ENCODE measurements around the gene CFAP77. TPM values are rescaled to one million over a fixed set of nuclear protein-coding genes. Genes with fewer than 3 reads are reported as not detected.
"Not testable (repeated sequence)": the region's sequence is repeated elsewhere in the genome, so short reads cannot be mapped to it uniquely, and the experiment has no call there.

Gene CFAP77
- total RNA-seq (2014; rRNA removed; shearing (Covaris generic)) = 0.29 TPM in 1 of 2 replicates, not detected in the other

DNA sequence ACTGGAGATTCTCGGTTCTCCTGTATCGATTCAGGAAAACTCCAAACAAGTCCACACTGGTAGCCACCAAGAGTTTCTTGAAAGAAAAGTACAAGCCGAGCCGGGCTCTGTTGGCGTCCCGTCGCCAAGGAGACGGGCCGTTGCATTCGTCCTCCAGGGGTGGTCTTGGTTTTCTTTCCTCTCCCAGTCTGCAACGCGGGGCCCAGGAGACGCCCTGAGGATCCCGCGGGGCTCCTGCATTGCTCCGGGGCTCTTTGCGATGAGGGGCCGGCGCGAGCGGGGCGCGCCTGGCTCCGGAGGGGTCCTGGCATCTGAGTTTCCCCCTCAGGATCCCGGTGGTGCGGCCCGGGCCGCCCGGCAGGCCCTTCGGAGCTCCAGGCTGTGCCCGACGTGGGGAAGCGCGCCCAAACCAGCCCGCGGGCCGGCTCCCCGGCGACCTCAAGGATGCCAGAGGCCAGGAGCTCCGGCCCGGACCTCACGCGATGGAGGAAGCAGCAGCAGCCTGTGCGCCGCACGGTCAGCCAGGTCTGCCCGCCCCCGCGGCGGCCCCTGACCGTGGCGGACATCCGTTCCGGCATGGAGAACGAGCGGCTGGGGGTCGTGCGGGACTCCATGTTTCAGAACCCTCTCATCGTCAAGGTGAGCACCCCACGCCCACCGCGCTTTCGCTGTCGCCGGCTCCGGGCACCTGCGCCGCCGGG lies at the start of gene CFAP77:
Gene CFAP77 (plus strand): TSS at position 384 of the 701 bp plus-strand sequence. CDS start 61 bp downstream, at position 445.
- peak; percentile 58 for DNase-seq (ENCODE audit: low read depth)

DNA sequence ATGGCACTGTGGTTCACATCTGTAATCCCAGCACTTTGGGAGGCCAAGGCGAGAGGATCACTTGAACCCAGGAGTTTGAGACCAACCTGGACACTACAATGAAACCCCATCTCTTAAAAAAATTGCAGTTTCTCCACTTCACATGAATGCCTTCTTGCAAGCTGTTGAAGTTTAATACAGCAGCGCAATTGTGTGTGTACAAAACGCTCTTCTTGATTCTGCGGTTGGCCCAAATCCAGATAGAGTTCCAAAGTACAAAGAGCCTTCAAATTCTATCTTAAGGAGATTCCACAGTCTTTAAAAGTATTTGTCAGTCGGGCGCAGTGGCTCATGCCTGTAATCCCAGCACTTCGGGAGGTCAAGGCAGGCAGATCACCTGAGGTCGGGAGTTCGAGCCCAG lies 45.9 kb upstream of the CFAP77 start:
- DNase-seq (ENCODE audit: low read depth) = no peak

DNA sequence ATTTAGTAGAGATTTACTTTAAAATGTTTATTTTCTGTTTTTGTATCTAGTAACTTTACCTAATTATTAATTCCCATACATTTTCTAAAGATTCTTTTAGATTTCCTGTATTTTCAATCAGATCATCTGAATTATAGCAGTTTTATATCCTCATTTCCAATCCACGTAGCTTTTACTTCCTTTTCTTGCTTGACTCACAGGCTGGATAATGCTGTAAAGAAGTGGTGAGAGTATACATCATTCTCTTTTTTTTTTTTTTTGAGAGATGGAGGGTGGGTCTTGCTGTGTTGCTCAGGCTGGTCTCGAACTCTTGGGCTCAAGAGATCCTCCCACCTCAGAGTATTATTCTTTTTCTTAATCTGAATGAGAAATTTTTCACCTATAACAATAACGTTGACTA lies 44.0 kb upstream of the CFAP77 start:
- DNase-seq (ENCODE audit: low read depth) = no peak

DNA sequence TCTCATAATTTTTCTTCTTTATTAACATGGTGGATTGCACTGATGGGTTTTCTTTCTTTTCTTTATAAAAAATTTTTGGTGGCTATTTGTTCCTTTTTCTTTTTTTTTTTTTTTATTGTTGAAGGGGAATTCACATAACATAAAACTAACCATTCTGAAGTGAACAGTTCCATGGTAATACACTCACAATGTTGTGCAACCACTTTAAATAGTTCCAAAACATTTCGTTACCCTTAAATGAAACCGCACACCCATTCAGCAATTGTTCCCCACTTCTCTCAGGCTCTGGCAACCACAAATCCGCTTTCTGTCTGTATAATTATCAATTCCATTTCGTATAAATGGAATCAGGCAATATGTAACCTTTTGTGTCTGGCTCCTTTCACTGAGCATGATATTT lies 43.5 kb upstream of the CFAP77 start:
- DNase-seq (ENCODE audit: low read depth) = no peak

DNA sequence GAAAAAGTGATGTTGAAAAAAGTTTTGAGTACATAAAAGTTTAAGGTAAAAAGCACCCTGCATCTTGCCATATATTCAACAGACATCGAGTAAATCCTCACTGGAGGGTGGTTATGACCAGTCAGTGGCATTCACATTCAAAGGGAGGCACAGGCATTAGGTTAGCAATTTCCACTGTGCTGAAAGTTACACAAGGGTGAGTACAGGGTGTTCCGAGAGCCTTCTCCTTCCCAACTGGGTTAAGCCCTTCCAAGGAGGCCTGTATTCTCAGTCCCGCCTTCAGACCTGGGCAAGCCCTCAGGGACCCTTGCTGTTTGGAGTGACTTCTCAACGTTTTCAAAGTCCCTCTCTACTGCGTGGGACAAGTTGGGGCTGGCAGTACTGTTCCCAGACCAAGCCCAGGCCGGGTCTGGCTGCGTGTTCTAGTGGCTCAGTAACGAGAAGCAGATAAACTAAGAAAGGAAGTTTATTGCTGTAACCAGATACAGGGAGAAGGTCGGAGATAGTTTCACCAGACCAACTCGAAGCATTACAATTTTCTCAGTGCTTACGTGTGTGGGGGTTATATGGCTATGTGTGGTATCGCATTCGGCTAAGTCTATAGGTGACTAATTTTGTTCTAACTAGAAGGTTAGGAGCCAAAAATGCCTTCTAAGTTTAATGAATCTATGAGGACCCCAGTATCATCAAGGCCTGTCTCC lies 42.2 kb upstream of the CFAP77 start:
- no peak for DNase-seq (ENCODE audit: low read depth)

DNA sequence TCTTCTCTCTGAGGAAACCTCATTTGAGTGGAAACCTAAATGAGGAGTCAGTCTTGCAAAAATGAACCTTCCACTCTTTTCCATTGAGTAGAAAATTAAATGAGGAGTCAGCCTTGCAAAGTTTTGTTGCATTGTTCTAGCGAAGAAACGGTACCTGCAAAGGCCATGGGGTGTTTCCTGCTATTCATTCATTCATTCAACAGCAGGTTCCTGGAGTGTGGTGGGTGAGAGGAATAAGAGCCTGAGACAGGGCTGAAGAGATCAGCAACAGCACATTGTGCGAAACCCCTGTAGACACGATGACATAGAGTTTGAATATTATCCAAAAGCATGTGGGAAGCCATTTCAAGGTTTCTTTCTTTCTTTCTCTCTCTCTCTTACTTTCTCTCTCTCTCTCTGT lies 40.6 kb upstream of the CFAP77 start:
- no peak for DNase-seq (ENCODE audit: low read depth)

DNA sequence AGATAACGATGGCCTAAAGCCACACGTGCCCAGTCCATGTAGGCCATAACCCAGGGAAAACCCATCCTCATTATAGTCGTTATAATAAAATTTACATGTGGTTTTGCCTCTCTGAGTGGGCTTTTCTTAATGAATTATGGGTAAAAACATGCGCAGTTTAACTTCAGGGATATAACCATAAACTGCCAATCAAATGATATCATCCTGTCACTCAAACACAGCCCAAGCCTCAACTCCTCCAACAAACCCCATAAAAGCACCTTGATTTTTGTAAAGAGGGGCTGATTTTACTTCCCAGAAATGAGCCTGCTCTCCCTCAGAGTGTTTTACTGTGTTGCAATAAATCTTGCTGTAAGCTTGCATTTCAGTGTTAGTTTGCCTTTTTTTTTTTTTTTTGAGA lies 39.4 kb upstream of the CFAP77 start:
- DNase-seq (ENCODE audit: low read depth) = no peak

DNA sequence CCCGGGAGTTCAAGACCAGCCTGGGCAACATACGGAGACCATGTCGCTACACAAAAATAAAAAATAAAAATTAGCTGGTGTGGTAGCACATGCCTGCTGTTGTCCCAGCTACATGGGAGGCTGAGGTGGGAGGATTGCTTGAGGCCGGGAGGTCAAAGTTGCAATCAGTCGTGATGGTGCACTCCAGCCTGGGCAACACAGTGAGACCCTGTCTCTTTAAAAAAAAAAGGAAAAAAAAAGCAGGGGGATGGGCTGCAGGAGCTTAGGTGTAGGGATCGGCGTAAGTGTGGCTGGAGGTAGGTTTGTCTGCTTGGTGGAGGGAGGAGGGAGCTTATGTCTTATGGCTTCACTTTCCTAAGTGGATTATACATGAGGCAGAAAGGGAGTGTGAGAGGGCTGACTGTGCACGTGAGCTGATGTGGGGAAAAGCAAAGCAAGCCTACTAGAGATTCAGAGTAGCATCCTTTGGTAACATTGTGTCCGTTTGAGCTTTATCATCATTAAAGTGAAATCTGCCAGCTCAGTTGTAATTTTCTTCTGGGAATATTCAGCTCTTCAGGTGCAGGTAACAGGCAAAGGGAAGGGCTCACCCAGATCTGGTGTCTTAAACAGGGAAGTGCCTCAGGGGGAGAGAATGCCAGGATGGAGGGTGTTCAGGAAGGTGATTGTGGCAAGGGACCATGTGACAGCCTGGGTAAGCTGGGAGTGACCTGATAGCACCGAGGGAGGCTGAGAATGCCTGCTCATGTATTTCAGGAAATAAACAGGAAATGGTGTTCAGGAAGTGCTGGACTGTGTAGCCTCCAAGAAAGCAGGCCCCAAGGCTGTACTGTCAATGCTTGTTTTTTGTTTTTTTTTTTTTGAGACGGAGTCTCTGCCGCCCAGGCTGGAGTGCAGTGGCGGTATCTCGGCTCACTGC lies 37.6 kb upstream of the CFAP77 start:
- peak; percentile 26 for DNase-seq (ENCODE audit: low read depth)

DNA sequence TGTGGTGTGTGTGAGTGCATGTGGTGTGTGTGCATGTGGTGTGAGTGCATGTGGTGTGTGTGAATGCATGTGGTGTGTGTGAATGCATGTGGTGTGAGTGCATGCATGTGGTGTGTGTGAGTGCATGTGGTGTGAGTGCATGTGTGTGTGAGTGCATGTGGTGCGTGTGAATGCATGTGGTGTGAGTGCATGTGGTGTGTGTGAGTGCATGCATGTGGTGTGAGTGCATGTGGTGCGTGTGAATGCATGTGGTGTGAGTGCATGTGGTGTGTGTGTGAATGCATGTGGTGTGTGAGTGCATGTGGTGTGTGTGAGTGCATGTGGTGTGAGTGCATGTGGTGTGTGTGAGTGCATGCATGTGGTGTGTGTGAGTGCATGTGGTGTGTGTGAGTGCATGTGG lies 32.2 kb upstream of the CFAP77 start:
- not testable (repeated sequence) for DNase-seq (ENCODE audit: low read depth)

DNA sequence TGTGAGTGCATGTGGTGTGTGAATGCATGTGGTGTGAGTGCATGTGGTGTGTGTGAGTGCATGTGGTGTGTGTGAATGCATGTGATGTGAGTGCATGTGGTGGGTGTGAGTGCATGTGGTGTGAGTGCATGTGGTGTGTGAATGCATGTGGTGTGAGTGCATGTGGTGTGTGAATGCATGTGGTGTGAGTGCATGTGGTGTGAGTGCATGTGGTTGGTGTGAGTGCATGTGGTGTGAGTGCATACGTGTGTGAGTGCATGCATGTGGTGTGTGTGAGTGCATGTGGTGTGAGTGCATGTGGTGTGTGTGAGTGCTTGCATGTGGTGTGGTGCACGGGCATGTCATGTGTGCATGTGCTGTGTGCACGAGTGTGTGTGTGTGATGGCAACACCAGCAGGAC lies 31.6 kb upstream of the CFAP77 start:
- DNase-seq (ENCODE audit: low read depth) = not testable (repeated sequence)

DNA sequence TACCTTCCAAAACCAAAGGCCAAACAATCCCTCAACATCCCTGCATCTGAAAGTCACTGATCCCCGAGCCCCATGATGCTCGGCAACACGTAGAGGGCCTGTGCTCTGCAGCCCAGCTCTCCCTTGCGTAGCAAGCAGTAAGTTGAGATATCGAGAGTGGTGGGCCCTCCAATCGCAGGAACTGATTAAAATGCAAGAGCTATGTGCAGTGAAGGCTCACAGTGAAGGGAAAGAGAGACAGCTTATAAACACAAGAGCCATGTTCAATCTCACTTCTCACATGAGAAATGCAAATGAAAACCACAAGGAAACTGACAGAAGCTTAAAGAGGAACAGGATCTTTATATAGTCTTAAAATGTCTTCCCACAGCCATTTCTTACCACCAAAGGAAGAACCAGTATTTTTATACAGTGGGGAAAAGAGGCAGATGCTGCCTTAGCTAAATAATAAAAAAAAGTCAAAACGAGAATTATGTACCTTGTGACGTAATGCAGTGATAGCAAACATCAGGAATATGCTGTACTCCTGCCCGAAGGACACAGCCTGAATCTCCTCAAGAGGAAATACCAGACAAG lies 28.0 kb upstream of the CFAP77 start:
- DNase-seq (ENCODE audit: low read depth) = no peak

DNA sequence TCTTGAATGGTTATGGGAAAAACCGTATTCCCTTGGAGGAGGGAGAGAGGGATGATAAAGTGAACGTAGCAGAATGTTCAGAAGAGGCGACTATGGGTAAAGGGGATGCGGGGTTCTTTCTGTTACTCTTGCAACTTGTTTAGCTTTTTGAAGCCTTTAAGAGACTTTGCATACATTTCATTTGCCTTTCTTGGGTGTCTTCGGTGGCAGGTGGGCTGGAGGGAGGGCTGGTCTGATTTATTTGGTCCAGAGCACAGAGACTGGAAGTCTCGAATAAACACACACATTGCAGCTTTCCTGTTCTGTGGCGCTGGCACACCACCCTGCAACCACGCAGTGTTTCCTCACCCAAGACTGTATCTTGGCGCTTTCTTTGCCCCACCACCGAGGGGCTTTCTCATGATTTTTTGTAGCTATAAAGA lies 26.5 kb upstream of the CFAP77 start:
- no peak for DNase-seq (ENCODE audit: low read depth)

DNA sequence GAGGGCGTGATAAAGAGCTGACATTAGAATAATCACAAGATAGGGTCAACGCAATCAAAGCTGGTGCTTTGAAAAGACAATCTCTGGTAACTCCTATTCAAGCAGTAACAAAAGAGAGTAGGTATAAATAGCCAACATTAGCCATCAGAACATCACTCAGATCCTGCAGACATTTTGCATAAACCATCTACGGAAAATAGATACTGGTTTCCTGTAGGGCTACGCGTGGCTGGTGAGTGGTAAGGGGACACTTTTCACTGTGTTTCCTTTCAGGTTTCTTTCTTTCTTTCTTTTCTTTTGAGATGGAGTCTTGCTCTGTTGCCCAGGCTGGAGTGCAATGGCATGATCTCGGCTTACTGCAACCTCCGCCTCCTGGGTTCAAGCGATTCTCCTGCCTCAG lies 25.6 kb upstream of the CFAP77 start:
- no peak for DNase-seq (ENCODE audit: low read depth)

DNA sequence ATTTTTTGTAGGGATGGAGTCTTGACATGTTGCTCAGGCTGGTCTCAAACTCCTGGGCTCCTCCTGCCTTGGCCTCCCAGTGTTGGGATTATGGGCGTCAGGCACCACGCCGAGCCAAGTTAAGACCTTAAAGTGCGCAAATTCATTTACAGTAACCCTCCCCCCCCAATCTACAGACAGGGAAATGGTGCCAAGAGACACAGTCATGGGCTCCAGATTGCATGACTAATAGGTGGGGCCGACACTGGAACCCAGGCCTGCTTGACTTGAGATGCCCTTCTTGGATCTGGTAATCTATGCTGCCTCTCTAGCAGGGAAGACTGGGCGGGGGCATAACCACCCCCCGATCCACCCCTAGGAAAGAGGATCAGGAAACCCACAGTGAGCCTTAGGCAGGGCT lies 22.9 kb upstream of the CFAP77 start:
- DNase-seq (ENCODE audit: low read depth) = no peak

DNA sequence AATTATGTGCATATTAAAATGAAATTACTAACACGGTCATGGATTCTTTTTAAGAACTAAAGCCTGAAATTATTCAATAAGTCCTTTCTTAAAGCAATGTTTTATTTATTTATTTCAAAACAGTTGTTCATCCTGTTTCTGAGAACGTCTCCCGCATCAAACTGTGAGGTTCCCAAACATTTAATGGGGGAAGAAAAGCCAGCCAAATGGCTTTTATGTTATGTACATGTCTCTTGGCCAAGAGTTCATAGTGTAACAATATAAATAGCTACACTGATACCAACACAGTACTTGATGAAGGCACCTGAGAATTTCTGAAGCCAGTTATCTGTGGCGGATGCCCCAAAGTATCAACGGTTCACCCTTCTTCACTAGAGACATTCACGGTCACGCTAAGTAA lies 19.0 kb upstream of the CFAP77 start:
- DNase-seq (ENCODE audit: low read depth) = no peak

DNA sequence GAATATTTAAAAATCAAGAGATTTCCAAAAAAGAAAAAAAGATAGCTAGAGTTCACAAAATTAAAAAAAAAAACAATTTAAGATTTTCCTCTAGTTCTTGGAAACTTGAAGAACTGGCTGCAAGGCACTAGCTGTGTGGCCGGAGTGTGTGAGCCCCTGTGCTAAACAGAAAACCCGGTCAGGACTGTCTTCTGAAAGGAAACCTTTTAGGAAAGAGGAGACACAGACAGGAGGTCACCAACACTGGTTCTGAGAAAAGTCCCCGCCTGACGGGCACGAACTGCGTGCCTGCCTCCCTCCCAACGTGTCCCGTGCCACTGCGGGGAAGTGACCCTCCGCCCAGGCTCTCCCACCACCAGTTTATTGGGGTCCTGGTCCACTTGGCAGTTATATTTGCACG lies 18.6 kb upstream of the CFAP77 start:
- no peak for DNase-seq (ENCODE audit: low read depth)

DNA sequence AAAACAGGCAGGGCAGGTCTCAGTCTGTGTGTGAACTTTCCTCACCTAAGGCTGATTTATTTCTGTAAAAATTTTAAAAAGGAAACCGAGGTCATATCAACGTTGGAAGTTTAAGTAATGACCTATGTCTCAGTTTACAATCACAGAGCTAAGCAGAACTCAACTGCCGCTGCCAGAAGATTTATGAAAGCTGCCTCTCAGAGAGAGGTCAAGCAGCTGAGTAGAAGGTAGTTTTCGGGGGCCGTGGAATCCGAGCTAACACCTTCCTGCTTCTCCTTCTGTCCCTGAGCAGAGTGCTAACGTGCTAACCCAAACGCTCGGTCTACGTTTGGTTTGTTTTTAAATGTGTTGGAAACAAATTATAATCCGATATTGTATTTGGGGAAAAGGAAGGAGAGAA lies 14.5 kb upstream of the CFAP77 start:
- no peak for DNase-seq (ENCODE audit: low read depth)

DNA sequence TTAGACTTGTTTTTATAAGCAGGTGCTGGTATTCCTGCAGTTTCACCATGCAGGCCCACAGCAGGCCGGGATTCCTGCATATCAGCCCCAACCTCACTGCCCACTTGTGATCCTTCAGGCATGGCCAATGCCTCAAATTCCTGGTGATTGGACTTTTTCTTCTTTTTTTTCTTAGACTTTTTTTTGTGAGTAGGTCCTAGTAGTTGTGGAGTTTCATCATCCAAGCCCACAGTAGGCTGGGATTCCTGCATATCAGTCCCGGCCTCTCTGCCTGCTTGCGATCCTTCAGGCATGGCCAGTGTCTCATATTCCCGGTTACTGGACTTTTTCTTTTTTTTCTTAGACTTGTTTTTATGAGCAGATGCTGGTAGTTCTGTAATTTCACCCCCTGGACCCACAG lies 8.2 kb upstream of the CFAP77 start:
- no peak for DNase-seq (ENCODE audit: low read depth)

DNA sequence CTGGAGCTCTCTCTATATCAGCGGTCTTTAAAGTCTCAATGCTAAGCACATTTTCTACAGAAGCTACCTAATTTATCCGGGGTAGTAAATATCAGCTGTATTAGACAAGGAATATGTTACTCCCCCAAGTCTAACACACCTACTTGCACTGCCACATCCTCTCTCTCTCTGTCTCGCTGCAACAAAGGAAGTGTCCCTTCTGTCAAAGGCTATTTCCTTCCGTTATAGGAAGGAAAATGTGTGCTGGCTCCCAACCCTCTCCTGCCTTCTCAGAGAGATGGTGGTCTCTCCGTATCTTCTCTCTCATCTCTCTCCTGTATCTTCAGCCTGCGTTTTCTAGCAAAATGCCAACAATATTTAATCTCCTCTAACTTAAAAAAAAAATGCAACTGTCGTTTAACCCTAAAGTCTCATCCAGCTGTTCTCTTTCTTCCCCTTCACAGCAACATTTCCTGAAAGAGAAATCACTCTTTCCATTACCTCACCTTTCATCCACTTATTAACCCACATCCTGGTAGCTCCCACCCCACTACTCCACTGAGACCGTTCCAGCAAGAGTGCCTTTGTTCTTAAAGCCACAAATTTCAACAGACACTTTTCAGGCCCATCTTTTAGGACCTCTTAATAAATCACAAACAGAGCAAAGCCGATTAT lies 5.7 kb upstream of the CFAP77 start:
- DNase-seq (ENCODE audit: low read depth) = no peak

DNA sequence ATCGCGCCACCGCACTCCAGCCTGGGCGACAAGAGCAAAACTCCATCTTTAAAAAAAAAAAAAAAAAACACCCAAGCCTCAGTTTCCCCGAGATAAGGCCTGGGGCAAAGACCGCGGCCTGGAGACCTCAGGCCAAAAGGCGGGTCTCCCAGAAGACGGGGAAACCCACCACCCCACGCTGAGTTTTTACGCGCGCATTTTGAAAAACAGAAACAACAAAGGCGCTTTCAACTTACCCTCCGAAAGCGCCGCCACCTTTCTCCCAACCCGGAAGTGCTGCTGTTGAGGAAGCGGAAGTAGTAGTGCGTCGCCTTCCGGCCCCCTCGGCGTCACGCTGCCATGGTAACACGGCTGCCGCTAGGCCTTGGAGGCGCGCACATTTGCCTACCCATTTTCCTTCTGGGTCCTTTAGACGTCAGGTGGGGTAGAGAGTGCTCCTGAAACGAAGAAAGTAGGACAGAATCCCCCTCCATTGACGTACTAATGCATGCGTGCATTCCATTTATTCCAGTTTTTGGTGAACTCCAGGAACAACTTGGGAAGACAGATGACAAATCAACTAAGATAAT lies 3.4 kb upstream of the CFAP77 start, which contains the start of gene TTF1:
Gene TTF1 (minus strand): TSS at position 287 of the 569 bp plus-strand sequence. CDS start 4,019 bp downstream, outside the sequence.
- DNase-seq (ENCODE audit: low read depth) = peak; percentile 87

DNA sequence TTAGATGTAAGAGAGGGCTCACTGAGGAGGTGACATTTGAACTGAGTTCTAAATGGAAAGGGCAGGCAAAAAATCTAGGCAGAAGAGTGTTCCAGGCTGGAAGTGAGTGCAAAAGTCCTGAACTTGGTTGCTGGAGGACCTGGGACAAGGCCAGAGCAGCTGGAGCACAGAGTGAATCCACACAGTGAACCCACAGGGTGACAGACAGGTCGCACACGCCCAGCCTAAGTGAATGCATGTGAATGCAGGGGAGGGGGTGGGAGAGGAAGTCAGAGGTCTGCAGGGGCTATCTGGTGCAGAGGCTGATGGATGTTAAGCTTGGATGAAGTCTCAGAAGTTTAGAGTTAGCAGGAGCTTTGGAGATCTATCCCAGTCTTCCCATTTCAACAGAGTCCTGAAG lies 2.8 kb upstream of the CFAP77 start:
- DNase-seq (ENCODE audit: low read depth) = no peak
